HepG2 (cell line): ENCODE data around the gene DNAAF9. TPM values are rescaled to one million over a fixed set of nuclear protein-coding genes. Genes with fewer than 3 reads are reported as not detected.

Source experiments
- CAMTA2 ChIP-seq: sonication (generic); formaldehyde crosslinking; IDR thresholded peaks from 2 replicates; pipeline ENCODE4 v1.4.0; 2020; ENCODE audit warnings: mild to moderate bottlenecking, missing genetic modification reagents, borderline replicate concordance
- KDM4B ChIP-seq: sonication (generic); formaldehyde crosslinking; IDR thresholded peaks from 2 replicates; pipeline ENCODE4 v1.4.0; 2020; ENCODE audit warnings: missing genetic modification reagents
- NCOA2 ChIP-seq: sonication (generic); formaldehyde crosslinking; IDR thresholded peaks from 2 replicates; pipeline ENCODE4 v1.8.0; 2022; ENCODE audit warnings: inconsistent platforms
- NR2F1 ChIP-seq, 2 experiments: fragments of 450-650 bp in 1 of 2; formaldehyde crosslinking in 1 of 2; IDR thresholded peaks; 2 replicates each; pipeline versions ENCODE4 v1.5.0 to v1.6.1; 2016 to 2020; ENCODE audit warnings: mild to moderate bottlenecking in 1 of 2, missing compliant biosample characterization in 1 of 2, missing genetic modification reagents in 1 of 2, moderate library complexity in 1 of 2
- PRMT3 ChIP-seq: sonication (generic); formaldehyde crosslinking; IDR thresholded peaks from 2 replicates; pipeline ENCODE4 v1.8.1; 2022; ENCODE audit warnings: low read depth, mild to moderate bottlenecking, moderate library complexity, missing genetic modification reagents, borderline replicate concordance
- PTBP1 ChIP-seq: fragments of 200-400 bp; formaldehyde crosslinking; IDR thresholded peaks from 2 replicates; pipeline ENCODE4 v1.6.1; 2018; ENCODE audit warnings: low read length, low read depth; ENCODE audit not compliant: poor library complexity, severe bottlenecking
- SIN3A ChIP-seq: IDR thresholded peaks from 2 replicates; pipeline ENCODE4 v1.6.1; 2011; ENCODE audit warnings: low read depth, mild to moderate bottlenecking, control low read depth, low read length, borderline replicate concordance
- SIX1 ChIP-seq: sonication (generic); formaldehyde crosslinking; IDR thresholded peaks from 2 replicates; pipeline ENCODE4 v1.4.0; 2020; ENCODE audit warnings: missing genetic modification reagents, borderline replicate concordance
- TCF12 ChIP-seq, 2 experiments: fragments of 450-650 bp in 1 of 2; sonication (generic) in 1 of 2; formaldehyde crosslinking in 1 of 2; IDR thresholded peaks; 2 replicates each; pipeline versions ENCODE4 v1.6.1 to v1.8.0; 2017 to 2022; ENCODE audit warnings: antibody characterized with exemption in 1 of 2, mild to moderate bottlenecking in 1 of 2, missing genetic modification reagents in 1 of 2, moderate library complexity in 1 of 2
- TOE1 ChIP-seq: sonication (generic); formaldehyde crosslinking; IDR thresholded peaks from 2 replicates; pipeline ENCODE4 v1.4.0; 2020; ENCODE audit warnings: mild to moderate bottlenecking, missing genetic modification reagents
- ZNF24 ChIP-seq: fragments of 450-650 bp; IDR thresholded peaks from 2 replicates; pipeline ENCODE4 v1.6.1; 2017; ENCODE audit warnings: antibody characterized with exemption, mild to moderate bottlenecking
- ZNF383 ChIP-seq: sonication (generic); formaldehyde crosslinking; IDR thresholded peaks from 2 replicates; pipeline ENCODE4 v1.4.0; 2020; ENCODE audit warnings: missing genetic modification reagents, mild to moderate bottlenecking, borderline replicate concordance
- ZNF629 ChIP-seq: sonication (generic); formaldehyde crosslinking; conservative IDR thresholded peaks from 2 replicates; pipeline ENCODE4 v1.5.0; 2020; ENCODE audit warnings: missing genetic modification reagents
- polyA plus RNA-seq, 8 experiments: library from polyadenylated mRNA; depleted of rRNA in 3 of 8; stranded (reverse) in 7 of 8; unstranded in 1 of 8; fragments of >200 nt; fragmentation: Illumina TruSeq in 4 of 8; extraction: Trizol in 4 of 8; gene quantifications; 2 replicates each; pipeline versions ENCODE4 v1.2.1 to v1.2.3, GENCODE V29; 2011 to 2016; ENCODE audit warnings: low read depth in 4 of 8, missing spikeins in 1 of 8, mixed read lengths in 1 of 8; ENCODE audit not compliant: insufficient read depth in 1 of 8
- total RNA-seq, 5 experiments: library from RNA; depleted of rRNA; stranded (reverse); fragments of >200 nt; fragmentation: Illumina TruSeq; extraction: Trizol; gene quantifications; 2 replicates each; pipeline ENCODE4 v1.2.3, GENCODE V29; 2016; ENCODE audit warnings: low read depth in 1 of 5
- TF ChIP-seq, protein P1 (sequence below): sonication (generic); formaldehyde crosslinking; IDR thresholded peaks from 2 replicates; pipeline ENCODE4 v1.4.0; 2020; ENCODE audit warnings: mild to moderate bottlenecking, missing genetic modification reagents
- TF ChIP-seq, protein P2 (sequence below): sonication (generic); formaldehyde crosslinking; IDR thresholded peaks from 2 replicates; pipeline ENCODE4 v1.4.0; 2020; ENCODE audit warnings: missing genetic modification reagents
- TF ChIP-seq, protein P3 (sequence below): fragments of 450-650 bp; IDR thresholded peaks from 2 replicates; pipeline ENCODE4 v1.6.1; 2017; ENCODE audit warnings: mild to moderate bottlenecking

Gene DNAAF9
- total and polyA plus RNA-seq, 2 of the 13 experiments (the other 11 are each of a cell fraction or from before 2014, with no cell fraction given): 10.5 to 14.9 TPM

DNA sequence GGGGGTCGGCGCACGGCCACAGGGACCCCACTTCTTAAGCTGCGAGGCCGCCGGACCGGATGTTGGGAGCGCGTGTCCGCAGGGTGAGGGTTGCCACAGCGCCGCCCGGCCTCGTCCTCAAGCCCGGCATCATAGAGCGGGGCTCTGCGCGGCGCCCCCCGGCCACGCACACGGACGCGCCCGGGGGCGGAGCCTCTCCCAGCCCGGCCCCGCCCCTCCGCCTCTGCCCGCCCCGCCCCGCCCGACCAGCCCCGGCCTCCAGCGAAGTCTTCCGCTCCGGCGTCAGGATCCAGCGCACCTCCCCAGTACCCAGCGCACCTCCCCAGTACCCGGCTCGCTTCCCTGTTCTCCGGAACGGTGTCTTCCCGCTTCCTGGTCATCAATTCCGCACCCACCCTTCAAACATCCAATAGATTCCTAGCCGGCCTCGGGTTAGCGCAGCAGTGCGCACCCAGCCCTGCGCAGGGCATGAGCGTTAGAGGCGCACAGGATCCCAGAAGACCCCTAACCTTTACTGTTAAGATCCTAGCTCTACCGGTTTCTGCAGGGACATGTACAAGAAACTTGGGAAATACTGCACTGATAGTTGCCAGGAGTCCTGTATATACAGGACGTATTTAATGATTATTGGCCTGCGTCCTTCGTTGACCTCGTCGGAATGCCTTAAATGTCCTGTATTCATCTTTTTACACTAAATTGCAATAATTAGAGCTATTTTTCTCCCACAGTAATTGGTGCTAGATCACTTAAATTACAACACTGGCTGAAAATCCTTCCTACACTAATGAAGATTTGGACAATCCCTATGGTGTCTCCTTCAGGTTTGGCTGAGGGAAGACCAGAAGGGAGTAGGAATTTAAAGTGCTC, 535 bp upstream of the DNAAF9 start (continued):
- TF ChIP-seq, protein P1, sequence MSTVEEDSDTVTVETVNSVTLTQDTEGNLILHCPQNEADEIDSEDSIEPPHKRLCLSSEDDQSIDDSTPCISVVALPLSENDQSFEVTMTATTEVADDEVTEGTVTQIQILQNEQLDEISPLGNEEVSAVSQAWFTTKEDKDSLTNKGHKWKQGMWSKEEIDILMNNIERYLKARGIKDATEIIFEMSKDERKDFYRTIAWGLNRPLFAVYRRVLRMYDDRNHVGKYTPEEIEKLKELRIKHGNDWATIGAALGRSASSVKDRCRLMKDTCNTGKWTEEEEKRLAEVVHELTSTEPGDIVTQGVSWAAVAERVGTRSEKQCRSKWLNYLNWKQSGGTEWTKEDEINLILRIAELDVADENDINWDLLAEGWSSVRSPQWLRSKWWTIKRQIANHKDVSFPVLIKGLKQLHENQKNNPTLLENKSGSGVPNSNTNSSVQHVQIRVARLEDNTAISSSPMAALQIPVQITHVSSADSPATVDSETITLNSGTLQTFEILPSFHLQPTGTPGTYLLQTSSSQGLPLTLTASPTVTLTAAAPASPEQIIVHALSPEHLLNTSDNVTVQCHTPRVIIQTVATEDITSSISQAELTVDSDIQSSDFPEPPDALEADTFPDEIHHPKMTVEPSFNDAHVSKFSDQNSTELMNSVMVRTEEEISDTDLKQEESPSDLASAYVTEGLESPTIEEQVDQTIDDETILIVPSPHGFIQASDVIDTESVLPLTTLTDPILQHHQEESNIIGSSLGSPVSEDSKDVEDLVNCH (CRISPR knock-in tag): peak; percentile 13; the same call in 1 of the 2 replicates
- TF ChIP-seq TOE1 (peak; percentile 16; the same call in 1 of the 2 replicates), NR2F1 (CRISPR knock-in tag; IDR thresholded peaks at IDR 0.05) (peak in 1 of 2 experiments; percentile 34; a peak in 1 of 4 replicates), ZNF24 (no peak), SIN3A (peak; percentile 82; the same call in 1 of the 2 replicates), PRMT3 (no peak), KDM4B (CRISPR knock-in tag) (no peak), ZNF383 (no peak), TCF12 (IDR thresholded peaks at IDR 0.05) (no peak), TCF12 (CRISPR knock-in tag; IDR thresholded peaks at IDR 0.05) (no peak), SIX1 (CRISPR knock-in tag) (no peak; the same call in 1 of the 2 replicates), ZNF629 (no peak), PTBP1 (no peak), NCOA2 (CRISPR knock-in tag) (no peak), CAMTA2 (CRISPR knock-in tag) (no peak)
- TF ChIP-seq, protein P2, sequence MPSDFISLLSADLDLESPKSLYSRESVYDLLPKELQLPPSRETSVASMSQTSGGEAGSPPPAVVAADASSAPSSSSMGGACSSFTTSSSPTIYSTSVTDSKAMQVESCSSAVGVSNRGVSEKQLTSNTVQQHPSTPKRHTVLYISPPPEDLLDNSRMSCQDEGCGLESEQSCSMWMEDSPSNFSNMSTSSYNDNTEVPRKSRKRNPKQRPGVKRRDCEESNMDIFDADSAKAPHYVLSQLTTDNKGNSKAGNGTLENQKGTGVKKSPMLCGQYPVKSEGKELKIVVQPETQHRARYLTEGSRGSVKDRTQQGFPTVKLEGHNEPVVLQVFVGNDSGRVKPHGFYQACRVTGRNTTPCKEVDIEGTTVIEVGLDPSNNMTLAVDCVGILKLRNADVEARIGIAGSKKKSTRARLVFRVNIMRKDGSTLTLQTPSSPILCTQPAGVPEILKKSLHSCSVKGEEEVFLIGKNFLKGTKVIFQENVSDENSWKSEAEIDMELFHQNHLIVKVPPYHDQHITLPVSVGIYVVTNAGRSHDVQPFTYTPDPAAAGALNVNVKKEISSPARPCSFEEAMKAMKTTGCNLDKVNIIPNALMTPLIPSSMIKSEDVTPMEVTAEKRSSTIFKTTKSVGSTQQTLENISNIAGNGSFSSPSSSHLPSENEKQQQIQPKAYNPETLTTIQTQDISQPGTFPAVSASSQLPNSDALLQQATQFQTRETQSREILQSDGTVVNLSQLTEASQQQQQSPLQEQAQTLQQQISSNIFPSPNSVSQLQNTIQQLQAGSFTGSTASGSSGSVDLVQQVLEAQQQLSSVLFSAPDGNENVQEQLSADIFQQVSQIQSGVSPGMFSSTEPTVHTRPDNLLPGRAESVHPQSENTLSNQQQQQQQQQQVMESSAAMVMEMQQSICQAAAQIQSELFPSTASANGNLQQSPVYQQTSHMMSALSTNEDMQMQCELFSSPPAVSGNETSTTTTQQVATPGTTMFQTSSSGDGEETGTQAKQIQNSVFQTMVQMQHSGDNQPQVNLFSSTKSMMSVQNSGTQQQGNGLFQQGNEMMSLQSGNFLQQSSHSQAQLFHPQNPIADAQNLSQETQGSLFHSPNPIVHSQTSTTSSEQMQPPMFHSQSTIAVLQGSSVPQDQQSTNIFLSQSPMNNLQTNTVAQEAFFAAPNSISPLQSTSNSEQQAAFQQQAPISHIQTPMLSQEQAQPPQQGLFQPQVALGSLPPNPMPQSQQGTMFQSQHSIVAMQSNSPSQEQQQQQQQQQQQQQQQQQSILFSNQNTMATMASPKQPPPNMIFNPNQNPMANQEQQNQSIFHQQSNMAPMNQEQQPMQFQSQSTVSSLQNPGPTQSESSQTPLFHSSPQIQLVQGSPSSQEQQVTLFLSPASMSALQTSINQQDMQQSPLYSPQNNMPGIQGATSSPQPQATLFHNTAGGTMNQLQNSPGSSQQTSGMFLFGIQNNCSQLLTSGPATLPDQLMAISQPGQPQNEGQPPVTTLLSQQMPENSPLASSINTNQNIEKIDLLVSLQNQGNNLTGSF (CRISPR knock-in tag): 0 out of 2 replicates have a peak, but pooled peaks have one; percentile 48
- TF ChIP-seq, protein P3, sequence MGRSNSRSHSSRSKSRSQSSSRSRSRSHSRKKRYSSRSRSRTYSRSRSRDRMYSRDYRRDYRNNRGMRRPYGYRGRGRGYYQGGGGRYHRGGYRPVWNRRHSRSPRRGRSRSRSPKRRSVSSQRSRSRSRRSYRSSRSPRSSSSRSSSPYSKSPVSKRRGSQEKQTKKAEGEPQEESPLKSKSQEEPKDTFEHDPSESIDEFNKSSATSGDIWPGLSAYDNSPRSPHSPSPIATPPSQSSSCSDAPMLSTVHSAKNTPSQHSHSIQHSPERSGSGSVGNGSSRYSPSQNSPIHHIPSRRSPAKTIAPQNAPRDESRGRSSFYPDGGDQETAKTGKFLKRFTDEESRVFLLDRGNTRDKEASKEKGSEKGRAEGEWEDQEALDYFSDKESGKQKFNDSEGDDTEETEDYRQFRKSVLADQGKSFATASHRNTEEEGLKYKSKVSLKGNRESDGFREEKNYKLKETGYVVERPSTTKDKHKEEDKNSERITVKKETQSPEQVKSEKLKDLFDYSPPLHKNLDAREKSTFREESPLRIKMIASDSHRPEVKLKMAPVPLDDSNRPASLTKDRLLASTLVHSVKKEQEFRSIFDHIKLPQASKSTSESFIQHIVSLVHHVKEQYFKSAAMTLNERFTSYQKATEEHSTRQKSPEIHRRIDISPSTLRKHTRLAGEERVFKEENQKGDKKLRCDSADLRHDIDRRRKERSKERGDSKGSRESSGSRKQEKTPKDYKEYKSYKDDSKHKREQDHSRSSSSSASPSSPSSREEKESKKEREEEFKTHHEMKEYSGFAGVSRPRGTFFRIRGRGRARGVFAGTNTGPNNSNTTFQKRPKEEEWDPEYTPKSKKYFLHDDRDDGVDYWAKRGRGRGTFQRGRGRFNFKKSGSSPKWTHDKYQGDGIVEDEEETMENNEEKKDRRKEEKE: no peak
